ENCODE measurements around the gene MAN2A1. TPM values are rescaled to one million over a fixed set of nuclear protein-coding genes. Genes with fewer than 3 reads are reported as not detected.

The MAN2A1 gene
- total RNA-seq, 1 donor from 2014 or later = 25.5 TPM

DNA sequence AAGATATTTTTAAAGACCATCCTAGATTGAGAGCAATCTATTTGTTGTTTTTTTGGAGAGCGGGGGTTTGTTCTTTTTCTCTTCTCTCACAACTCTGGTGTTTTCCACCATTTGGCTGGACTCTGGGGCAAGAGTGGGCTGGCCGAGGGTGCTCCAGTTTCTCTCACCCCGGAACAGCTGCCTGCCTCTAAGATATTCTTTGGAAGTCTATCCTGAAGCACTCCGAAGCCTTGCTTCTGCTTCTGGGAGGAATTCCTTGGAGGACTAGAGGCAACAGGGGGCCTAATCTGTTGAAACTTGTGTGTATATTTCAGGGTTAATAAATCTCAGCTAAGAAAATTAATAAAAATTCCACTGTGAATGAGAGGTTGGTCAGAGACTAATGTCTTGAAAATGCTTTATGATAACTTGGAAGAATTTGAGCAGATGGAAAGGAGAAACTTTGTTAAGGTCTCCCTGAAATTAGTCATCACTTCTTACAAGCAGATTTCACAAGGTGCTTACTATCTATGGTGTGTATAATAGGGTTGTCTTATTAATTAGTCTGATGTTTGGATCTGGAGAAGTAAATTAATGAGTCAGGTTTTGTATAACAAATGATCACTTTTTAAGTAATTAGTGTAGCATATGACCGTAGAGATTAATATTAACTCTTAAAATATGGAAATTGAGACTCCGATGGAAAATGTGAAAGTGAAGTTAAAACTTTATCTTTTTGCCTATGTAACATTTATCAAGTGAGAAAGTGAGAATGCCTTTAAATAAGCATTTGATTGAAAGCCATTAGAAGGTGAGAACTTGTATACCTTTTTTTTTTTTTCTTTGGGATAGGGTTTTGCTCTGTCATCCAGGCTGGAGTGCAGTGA is 4.0 kb downstream of the MAN2A1 start:
- Mint-ChIP-seq H3K36me3 (ENCODE audit: low read depth) (peaks cover under 1% of the 10 kb centered on the region), H3K9me3 (no peaks in the 10 kb centered on the region), H3K4me3 (peak overlapping the region; percentile 35), H3K27ac (ENCODE audit: unreplicated experiment) (no peak overlapping the region), H3K27me3 (ENCODE audit: low read depth) (no peaks in the 10 kb centered on the region), H3K4me1 (peaks cover 47% of the 10 kb centered on the region)
- TF ChIP-seq, protein P1, sequence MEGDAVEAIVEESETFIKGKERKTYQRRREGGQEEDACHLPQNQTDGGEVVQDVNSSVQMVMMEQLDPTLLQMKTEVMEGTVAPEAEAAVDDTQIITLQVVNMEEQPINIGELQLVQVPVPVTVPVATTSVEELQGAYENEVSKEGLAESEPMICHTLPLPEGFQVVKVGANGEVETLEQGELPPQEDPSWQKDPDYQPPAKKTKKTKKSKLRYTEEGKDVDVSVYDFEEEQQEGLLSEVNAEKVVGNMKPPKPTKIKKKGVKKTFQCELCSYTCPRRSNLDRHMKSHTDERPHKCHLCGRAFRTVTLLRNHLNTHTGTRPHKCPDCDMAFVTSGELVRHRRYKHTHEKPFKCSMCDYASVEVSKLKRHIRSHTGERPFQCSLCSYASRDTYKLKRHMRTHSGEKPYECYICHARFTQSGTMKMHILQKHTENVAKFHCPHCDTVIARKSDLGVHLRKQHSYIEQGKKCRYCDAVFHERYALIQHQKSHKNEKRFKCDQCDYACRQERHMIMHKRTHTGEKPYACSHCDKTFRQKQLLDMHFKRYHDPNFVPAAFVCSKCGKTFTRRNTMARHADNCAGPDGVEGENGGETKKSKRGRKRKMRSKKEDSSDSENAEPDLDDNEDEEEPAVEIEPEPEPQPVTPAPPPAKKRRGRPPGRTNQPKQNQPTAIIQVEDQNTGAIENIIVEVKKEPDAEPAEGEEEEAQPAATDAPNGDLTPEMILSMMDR (conservative IDR thresholded peaks at IDR 0.05) = no peak
- DNase-seq (ENCODE audit: low read depth, low spot score) = no peak

DNA sequence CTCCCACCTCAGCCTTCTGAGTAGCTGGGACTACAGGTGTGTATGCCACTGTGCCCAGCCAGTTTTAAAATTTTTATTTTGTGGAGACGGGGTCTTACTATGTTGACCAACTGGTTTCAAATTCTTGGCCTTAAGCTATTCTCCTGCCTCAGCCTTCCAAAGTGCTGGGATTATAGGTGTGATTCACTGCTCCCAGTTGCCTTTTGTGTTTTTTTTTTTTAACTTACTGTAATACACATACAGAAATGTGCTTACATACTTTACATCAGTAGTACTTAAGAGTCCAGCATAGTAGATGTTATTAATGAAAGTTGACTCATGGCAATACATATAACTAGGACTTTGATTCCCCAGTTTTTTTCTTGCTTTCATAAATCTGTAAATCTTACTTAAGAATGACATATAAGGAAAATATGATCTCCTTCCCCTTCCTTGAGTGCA is 4.7 kb downstream of the MAN2A1 start:
- Mint-ChIP-seq H3K27me3 (ENCODE audit: low read depth) (no peaks in the 10 kb centered on the region), H3K27ac (ENCODE audit: unreplicated experiment) (no peak overlapping the region), H3K4me3 (no peak overlapping the region), H3K9me3 (no peaks in the 10 kb centered on the region), H3K36me3 (ENCODE audit: low read depth) (peaks cover 4% of the 10 kb centered on the region), H3K4me1 (peaks cover 44% of the 10 kb centered on the region)
- no peak for DNase-seq (ENCODE audit: low read depth, low spot score)
- TF ChIP-seq, protein P1 (conservative IDR thresholded peaks at IDR 0.05) = no peak

DNA sequence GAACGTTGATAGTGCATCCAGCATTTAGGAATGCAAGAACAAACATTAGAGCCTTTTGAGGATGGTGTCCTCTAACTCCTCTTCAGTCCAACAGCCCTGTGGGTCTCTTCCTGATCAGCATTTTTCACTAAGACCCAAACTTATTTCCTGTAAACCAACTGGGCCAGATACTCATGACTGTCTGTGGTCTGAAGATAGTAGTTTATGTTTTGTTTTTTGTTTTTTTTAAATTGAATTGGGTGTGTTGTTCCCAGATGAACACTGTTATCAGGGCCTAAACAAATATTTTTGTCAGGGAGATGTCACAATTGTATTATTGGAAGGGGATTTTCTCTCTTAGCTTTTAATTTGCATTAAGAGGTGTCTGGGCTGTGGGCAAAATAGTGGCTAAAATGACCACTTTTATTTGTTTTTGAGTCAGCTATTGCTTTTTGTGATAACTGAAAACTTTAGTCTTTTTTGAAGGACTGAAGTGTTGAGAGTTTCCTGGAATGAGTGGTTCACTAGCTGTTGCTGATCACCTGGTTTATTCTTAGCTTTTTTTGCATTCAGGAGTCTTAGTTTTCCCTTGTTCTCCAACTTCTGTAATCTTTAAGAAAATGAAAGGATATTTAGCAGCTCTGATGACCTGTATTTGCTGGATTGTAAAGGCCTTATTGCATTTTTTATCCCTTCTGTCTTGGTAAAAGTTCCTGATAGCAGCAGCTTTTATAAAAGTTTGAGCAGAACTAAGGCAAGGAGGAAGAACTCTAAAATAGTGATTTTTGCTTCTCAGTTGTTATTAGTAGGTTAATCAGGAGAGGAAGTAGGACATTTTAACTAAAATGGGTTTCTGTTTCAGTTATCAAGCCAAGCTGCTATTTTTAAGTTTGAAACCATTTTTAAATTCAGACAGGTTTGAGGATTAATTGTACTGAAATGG is 5.5 kb downstream of the MAN2A1 start:
- Mint-ChIP-seq H3K27me3 (ENCODE audit: low read depth) (no peaks in the 10 kb centered on the region), H3K4me3 (no peak overlapping the region), H3K36me3 (ENCODE audit: low read depth) (peaks cover 6% of the 10 kb centered on the region), H3K4me1 (peaks cover 49% of the 10 kb centered on the region), H3K9me3 (no peaks in the 10 kb centered on the region), H3K27ac (ENCODE audit: unreplicated experiment) (no peak overlapping the region)
- TF ChIP-seq, protein P1 (conservative IDR thresholded peaks at IDR 0.05) = no peak
- DNase-seq (ENCODE audit: low read depth, low spot score) = no peak

DNA sequence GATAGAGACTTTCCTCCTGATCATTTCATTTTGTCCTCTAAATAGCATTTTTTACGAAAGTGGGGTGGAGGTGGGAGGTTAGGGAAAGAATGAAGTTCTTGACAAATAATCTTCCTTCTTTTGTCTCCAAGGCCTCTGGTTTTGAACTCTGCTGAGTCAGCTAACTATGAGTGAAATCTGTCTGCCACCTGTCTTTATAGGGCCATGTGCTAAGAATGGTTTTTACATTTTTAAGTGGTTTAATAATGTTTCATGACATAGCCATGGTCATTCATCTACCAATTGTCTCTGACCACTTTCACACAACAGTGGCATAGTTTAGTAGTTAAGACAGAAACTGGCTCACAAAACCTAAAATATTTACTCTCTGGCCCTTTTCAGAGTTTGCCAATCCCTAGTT is 7.6 kb downstream of the MAN2A1 start:
- no peak overlapping the region for H3K27ac Mint-ChIP-seq (ENCODE audit: unreplicated experiment)

More for the DNA sequence above, 7.6 kb downstream of the MAN2A1 start:
- Mint-ChIP-seq H3K27me3 (ENCODE audit: low read depth) (no peaks in the 10 kb centered on the region), H3K9me3 (no peaks in the 10 kb centered on the region), H3K4me1 (peaks cover 38% of the 10 kb centered on the region), H3K36me3 (ENCODE audit: low read depth) (peaks cover 6% of the 10 kb centered on the region), H3K4me3 (no peak overlapping the region)
- TF ChIP-seq, protein P1 (conservative IDR thresholded peaks at IDR 0.05) = no peak
- no peak for DNase-seq (ENCODE audit: low read depth, low spot score)
